Caco-2 (cell line): ENCODE measurements around the gene CCDC97. TPM values are rescaled to one million over a fixed set of nuclear protein-coding genes. Genes with fewer than 3 reads are reported as not detected.
A peak's percentile ranks its signal among the peaks of the same experiment; 100 is the strongest.

Experiments
- BruUV-seq: library from RNA; stranded (reverse); fragments of 400-500 nt; replicated peaks from 2 replicates; lab custom pipeline; 2021; lab: Mats Ljungman, UMichigan
- CTCF ChIA-PET: fragments of 300-600 bp; sonication (Branson Sonifier 250); formaldehyde crosslinking; loops from one replicate; lab custom pipeline; 2022; ENCODE audit warnings: antibody characterized with exemption; lab: Charles Lee
- POLR2A ChIA-PET: fragments of 300-600 bp; sonication (Branson Sonifier 250); formaldehyde crosslinking; loops from one replicate; lab custom pipeline; 2022; ENCODE audit warnings: antibody characterized with exemption; lab: Charles Lee
- DNase-seq, 2 experiments: peaks; one replicate each; pipeline versions ENCODE4 v3.0.0 to v3.0.0-alpha.2; 2020 to 2022
- H3K27me3 ChIP-seq: replicated peaks from 2 replicates; pipeline ENCODE4 v1.6.0; 2011; ENCODE audit warnings: low read length; ENCODE audit not compliant: control insufficient read depth, insufficient read depth
- H3K36me3 ChIP-seq: 2 replicates; pipeline ENCODE4 v1.5.1; 2011; ENCODE audit warnings: low read length; ENCODE audit not compliant: control insufficient read depth, insufficient read depth
- H3K4me1 ChIP-seq: fragments of 250-450 bp; sonication (Bioruptor Pico); 2 replicates; pipeline ENCODE4 v1.5.1; 2020; ENCODE audit warnings: mild to moderate bottlenecking
- H3K4me3 ChIP-seq: 2 replicates; pipeline ENCODE4 v1.5.1; 2011; ENCODE audit warnings: low read depth, mild to moderate bottlenecking, control low read depth, low read length
- H3K9me3 ChIP-seq: fragments of 250-450 bp; sonication (Bioruptor Pico); 2 replicates; pipeline ENCODE4 v1.5.1; 2020; ENCODE audit warnings: mild to moderate bottlenecking, moderate library complexity
- H3K27ac Mint-ChIP-seq: one replicate; pipeline ENCODE4 v1.8.0; 2022; ENCODE audit warnings: mixed read lengths; ENCODE audit not compliant: unreplicated experiment
- H3K27me3 Mint-ChIP-seq: one replicate; pipeline ENCODE4 v1.8.0; 2022; ENCODE audit warnings: mixed read lengths; ENCODE audit not compliant: insufficient read depth, unreplicated experiment
- H3K36me3 Mint-ChIP-seq: one replicate; pipeline ENCODE4 v1.8.0; 2022; ENCODE audit warnings: mild to moderate bottlenecking, mixed read lengths; ENCODE audit not compliant: insufficient read depth, unreplicated experiment
- H3K4me1 Mint-ChIP-seq: one replicate; pipeline ENCODE4 v1.8.0; 2022; ENCODE audit warnings: low read depth, mixed read lengths; ENCODE audit not compliant: unreplicated experiment
- H3K4me3 Mint-ChIP-seq: one replicate; pipeline ENCODE4 v1.8.0; 2022; ENCODE audit warnings: mild to moderate bottlenecking, moderate library complexity, mixed read lengths; ENCODE audit not compliant: unreplicated experiment
- H3K9me3 Mint-ChIP-seq: one replicate; pipeline ENCODE4 v1.8.0; 2022; ENCODE audit warnings: mixed read lengths; ENCODE audit not compliant: unreplicated experiment
- intact Hi-C: fragments of 100-400 bp; cut with micrococcal nuclease; formaldehyde crosslinking; loops from one replicate; pipeline ENCODE4 v1.10.0; 2022; ENCODE audit not compliant: unreplicated experiment
- total RNA-seq: library from RNA; stranded (reverse); gene quantifications from 2 replicates; pipeline ENCODE4 v1.2.3, GENCODE V29; 2022
- TF ChIP-seq, protein P1 (sequence below), 2 experiments: fragments of 200-600 bp in 1 of 2; IDR thresholded peaks; 1 replicate in 1 of 2; 2 replicates in 1 of 2; pipeline versions ENCODE4 v1.5.1 to v1.8.0; 2011 to 2022; ENCODE audit warnings: antibody characterized with exemption in 1 of 2, control low read depth in 1 of 2, inconsistent platforms in 1 of 2, low read depth in 1 of 2, low read length in 1 of 2, mild to moderate bottlenecking in 1 of 2, moderate library complexity in 1 of 2; ENCODE audit not compliant: insufficient read depth in 1 of 2, severe bottlenecking in 1 of 2, unreplicated experiment in 1 of 2

CCDC97 gene
- total RNA-seq, 1 experiment from 2014 or later: 47.1 TPM

DNA sequence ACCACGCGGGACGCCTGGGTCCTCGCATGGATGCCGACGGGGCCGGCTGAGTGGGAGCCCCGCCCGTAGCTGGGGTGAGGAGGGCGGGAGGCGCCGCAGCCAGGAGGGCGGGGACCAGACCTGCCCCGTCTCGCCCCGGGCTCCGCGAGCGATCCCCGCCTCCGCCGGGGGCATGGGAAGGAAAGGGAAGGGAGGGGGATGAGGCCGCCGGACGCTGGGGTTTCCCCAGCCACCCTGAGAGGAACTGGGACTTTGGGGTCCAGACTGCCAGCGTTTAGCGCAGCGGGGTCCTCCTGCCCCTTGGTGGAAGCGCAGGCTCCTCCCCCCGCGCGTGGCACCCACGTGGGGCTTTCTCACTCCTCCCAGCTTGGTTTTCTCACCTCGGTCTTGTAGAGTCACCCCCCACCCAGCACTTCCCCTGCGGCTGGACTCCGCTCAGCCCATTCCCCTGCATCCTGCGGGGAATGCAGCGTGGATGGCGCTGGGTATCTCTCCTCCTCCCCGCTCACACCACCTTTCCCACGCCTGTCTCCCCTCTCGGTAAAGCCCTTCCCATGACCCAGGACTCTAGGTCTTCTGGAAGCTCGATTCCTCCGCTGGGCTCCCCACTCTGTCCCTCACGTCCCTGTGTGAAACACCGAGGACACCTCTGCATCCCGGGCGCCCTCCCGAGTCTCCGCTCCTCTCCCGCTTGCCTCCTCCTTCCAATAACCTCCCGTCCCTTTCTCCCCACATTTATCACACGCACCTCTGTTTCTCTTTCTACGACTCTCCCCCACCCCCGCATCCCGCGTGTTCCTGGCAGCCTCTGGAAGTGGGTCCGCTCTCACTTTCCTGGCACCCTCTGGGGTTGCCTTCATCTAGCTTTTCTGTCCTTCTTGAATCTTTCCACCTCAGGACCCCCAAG lies 41.6 kb downstream of the CCDC97 start:
- Mint-ChIP-seq H3K27ac (peak overlapping the region; percentile 21), H3K4me1 (peaks cover 24% of the 10 kb centered on the region), H3K27me3 (peaks cover 11% of the 10 kb centered on the region), H3K36me3 (peaks cover 16% of the 10 kb centered on the region), H3K9me3 (no peaks in the 10 kb centered on the region), H3K4me3 (peak overlapping the region; percentile 83)
- H3K4me1 ChIP-seq: peaks cover 4% of the 10 kb centered on the region; the same call in 1 of the 2 replicates
- TF ChIP-seq, protein P1, sequence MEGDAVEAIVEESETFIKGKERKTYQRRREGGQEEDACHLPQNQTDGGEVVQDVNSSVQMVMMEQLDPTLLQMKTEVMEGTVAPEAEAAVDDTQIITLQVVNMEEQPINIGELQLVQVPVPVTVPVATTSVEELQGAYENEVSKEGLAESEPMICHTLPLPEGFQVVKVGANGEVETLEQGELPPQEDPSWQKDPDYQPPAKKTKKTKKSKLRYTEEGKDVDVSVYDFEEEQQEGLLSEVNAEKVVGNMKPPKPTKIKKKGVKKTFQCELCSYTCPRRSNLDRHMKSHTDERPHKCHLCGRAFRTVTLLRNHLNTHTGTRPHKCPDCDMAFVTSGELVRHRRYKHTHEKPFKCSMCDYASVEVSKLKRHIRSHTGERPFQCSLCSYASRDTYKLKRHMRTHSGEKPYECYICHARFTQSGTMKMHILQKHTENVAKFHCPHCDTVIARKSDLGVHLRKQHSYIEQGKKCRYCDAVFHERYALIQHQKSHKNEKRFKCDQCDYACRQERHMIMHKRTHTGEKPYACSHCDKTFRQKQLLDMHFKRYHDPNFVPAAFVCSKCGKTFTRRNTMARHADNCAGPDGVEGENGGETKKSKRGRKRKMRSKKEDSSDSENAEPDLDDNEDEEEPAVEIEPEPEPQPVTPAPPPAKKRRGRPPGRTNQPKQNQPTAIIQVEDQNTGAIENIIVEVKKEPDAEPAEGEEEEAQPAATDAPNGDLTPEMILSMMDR (IDR thresholded peaks at IDR 0.05; ENCODE audit: insufficient read depth in 1 of 2, low read depth in 1 of 2, low read length in 1 of 2, severe bottlenecking in 1 of 2, unreplicated experiment in 1 of 2): no peak
- CTCF ChIA-PET: interaction anchor here (0.6 to 2.2 kb wide), 14 partner anchors 10 to 1108 kb away, joined by 3 to 31 read pairs (median 4); partner anchors contain the start of genes B9D2 and HNRNPUL1
- POLR2A ChIA-PET: interaction anchor here (0.6 to 2.0 kb wide), 4 partner anchors 12 to 125 kb away, joined by 3 to 8 read pairs (median 4); partner anchors contain the start of gene B9D2
- no TSS peak for BruUV-seq
- H3K4me3 ChIP-seq: peak overlapping the region; percentile 73
- DNase-seq: peak in 1 of 2 experiments; percentile 66
- H3K27me3 ChIP-seq: no peaks in the 10 kb centered on the region; the same call in 1 of the 2 replicates
- intact Hi-C loops: loop anchor here (1.0 kb wide), 1 partner anchor 10 kb away; no protein-coding TSS in a partner anchor
- H3K36me3 ChIP-seq: no peaks in the 10 kb centered on the region
- no peaks in the 10 kb centered on the region for H3K9me3 ChIP-seq

DNA sequence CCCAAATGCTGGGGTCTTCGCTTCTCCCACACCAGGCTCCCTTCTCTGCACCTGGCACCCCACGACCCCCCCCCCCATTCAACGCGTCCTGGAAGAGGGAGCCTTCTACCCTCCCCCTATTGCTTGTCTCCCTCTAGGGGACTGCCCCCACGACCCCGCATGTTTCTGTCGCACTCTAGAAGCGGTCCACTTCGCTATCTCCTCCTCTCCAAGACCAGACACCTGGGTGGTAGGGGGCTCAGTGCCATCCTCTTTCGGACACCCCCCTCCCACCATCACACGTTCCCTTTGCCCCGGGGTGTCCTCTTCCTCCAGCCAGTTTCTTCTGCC lies 42.3 kb downstream of the CCDC97 start:
- ChIA-PET CTCF (interaction anchor here (0.6 to 2.2 kb wide), 19 partner anchors 11 to 1108 kb away, joined by 3 to 31 read pairs (median 4); partner anchors contain the start of genes B9D2 and HNRNPUL1), POLR2A (interaction anchor here (0.6 to 2.0 kb wide), 3 partner anchors 12 to 126 kb away, joined by 3 to 8 read pairs (median 3); partner anchors contain the start of gene B9D2)
- Histone ChIP-seq H3K9me3 (no peaks in the 10 kb centered on the region), H3K4me3 (peak overlapping the region; percentile 73), H3K36me3 (no peaks in the 10 kb centered on the region), H3K4me1 (peaks cover 4% of the 10 kb centered on the region; the same call in 1 of the 2 replicates), H3K27me3 (no peaks in the 10 kb centered on the region; the same call in 1 of the 2 replicates)
- TF ChIP-seq, protein P1 (IDR thresholded peaks at IDR 0.05; ENCODE audit: insufficient read depth in 1 of 2, low read depth in 1 of 2, low read length in 1 of 2, severe bottlenecking in 1 of 2, unreplicated experiment in 1 of 2): no peak
- Mint-ChIP-seq H3K9me3 (no peaks in the 10 kb centered on the region), H3K4me3 (peak overlapping the region; percentile 83), H3K27ac (peak overlapping the region; percentile 21), H3K4me1 (peaks cover 24% of the 10 kb centered on the region), H3K36me3 (peaks cover 16% of the 10 kb centered on the region), H3K27me3 (peaks cover 11% of the 10 kb centered on the region)
- intact Hi-C loops: loop anchor here (1.0 kb wide), 1 partner anchor 11 kb away; no protein-coding TSS in a partner anchor
- no TSS peak for BruUV-seq
- DNase-seq: no peak
